GM21717 (cell line): ENCODE results near the gene DCAF11.
"Not testable (repeated sequence)": the region's sequence is repeated elsewhere in the genome, so short reads cannot be mapped to it uniquely, and the experiment has no call there.

Experiments
- ATAC-seq: cut with Tn5 transposase; IDR thresholded peaks from one replicate; pipeline ENCODE4 v1.9.1; 2021; ENCODE audit warnings: mild to moderate bottlenecking, moderate library complexity; ENCODE audit not compliant: unreplicated experiment

The DCAF11 gene

DNA sequence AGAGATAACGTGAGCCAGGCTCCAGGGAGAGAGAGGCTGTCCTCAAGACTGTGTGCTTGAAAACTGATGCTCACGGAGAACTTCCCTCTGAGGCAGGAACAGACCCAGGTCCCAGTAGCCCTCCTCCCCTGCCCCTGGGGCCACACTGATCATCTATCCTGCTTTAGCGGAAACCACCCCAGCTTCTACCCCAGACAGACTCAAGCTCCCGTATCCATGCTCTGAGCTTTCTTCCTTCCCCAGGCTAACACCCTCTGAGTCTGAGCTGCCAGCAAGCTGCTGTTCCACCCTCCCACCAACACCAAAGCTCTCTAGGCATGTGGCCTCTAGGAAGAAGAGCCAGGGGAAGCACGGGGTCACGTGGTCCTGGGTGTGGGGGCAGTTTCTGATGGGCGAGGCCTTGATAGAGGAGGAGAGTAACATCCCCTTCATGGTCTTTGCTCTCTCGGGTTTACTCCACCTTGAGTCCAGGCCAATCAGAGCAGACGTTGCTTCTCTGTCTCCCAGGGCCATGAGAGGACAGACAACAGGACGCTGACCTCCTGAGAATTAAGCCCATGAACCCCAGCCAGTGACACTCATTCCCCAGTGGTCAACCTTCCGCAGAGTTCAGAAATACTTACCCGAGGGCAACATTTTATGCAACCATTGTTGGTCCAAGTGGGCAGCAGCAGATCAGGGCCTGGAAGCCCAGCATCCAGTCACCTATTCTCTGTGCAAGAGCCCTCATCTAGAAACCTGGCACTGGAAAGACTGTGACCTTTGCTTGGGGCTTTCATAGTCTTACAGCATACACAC is 19.1 kb upstream of the DCAF11 start:
- peak; percentile 67 for ATAC-seq

DNA sequence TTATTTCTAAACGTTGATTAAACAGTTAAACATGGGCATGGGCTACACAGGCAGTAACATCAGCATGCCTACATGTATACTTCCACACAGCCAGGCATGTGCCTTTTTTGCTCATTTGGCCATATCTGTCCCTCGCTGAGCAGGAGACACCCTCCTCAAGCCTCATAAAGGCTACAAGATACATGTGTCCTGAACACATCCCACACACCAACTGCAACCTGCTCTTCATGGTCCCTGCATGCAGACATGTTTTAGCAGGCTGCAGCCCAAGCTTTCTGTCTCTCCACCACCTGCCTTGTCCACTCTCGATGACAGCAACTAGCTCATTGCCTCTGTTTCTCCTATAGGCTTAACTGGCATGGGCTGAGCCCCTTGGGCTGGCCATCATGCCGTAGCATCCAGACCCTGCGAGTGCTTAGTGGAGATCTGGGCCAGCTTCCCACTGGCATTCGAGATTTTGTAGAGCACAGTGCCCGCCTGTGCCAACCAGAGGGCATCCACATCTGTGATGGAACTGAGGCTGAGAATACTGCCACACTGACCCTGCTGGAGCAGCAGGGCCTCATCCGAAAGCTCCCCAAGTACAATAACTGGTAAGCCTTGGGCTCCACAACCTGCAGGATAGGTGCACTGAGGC is 17.9 kb upstream of the DCAF11 start:
- ATAC-seq = no peak

DNA sequence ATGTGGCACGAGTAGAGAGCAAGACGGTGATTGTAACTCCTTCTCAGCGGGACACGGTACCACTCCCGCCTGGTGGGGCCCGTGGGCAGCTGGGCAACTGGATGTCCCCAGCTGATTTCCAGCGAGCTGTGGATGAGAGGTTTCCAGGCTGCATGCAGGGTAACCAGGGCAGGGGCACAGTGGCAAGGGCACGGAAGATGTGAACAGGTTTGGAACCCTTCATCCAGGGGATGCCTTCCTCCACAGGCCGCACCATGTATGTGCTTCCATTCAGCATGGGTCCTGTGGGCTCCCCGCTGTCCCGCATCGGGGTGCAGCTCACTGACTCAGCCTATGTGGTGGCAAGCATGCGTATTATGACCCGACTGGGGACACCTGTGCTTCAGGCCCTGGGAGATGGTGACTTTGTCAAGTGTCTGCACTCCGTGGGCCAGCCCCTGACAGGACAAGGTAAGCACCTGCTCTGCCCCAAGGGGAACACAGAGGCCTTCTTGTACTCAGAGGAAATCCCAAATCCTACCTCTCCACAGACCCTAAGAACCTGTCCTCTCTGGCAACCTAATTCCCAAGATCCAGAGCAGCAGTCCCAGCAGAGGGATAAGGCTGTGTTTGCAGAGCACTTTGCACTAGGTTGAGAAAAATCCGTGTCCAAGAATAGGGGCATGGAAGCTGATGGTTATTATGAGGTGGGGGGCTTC is 16.2 kb upstream of the DCAF11 start:
- no peak for ATAC-seq

DNA sequence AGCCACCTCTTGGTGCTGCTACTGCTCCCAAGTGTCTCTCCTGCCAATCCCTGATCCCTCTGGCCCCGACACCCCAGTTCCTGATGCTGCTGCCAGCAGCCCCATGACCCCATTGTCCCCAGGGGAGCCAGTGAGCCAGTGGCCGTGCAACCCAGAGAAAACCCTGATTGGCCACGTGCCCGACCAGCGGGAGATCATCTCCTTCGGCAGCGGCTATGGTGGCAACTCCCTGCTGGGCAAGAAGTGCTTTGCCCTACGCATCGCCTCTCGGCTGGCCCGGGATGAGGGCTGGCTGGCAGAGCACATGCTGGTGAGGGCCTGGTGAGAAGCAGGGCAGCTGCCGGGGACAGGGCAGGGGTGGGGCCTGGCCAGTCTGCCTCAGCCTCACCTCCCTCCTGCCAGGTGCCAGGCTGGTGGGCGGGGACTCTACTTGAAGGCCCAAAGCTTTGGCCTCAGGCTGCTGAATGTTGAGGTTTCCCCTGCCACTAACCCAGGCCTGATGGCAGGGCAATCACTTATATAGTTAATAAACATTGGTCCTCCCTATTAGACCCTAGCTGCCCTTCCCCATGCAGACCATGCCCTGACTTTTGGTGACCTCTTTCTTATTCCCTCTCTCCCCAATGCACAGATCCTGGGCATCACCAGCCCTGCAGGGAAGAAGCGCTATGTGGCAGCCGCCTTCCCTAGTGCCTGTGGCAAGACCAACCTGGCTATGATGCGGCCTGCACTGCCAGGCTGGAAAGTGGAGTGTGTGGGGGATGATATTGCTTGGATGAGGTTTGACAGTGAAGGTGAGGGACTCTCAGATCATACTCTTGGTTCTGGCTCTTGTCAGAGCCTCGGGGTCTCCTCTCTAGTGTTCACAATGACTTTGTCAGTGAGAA is 15.4 kb upstream of the DCAF11 start:
- no peak for ATAC-seq

DNA sequence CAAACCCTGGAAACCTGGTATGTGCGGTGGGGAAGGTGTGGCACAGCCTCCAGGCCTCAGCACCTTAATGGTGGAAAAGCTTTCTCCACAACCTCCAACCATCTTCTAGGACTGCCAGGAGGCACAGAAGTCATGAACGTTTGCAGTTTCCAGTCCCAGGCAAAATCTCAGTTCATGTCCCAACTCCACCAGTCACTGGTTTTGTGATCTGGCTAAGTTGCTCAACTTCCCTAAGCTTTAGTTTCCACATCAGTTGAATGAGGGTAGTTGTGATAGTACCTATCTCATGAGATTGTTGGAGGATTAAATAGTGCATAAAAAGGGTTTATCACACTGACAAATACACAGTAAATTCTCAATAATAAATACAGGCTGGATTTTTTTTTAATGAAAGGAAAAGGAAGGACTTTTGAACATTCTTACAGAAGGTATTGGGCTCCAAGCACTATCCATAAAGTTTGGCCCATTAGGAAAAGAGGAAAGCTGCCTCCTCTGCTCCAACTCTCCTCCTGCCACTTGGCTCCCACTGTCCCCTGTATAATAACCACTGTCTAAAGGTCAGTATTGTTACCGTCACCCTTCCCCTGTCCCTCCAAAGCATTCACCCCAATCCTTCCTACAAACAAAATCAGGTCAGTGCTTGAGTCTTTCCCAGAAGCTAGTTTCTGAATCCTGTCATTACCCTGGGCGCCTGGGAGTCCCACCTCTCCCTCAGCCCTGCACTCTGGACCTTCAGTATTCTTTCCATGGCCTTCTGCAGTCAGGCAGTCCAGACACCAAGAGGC is 14.2 kb upstream of the DCAF11 start:
- ATAC-seq = no peak

DNA sequence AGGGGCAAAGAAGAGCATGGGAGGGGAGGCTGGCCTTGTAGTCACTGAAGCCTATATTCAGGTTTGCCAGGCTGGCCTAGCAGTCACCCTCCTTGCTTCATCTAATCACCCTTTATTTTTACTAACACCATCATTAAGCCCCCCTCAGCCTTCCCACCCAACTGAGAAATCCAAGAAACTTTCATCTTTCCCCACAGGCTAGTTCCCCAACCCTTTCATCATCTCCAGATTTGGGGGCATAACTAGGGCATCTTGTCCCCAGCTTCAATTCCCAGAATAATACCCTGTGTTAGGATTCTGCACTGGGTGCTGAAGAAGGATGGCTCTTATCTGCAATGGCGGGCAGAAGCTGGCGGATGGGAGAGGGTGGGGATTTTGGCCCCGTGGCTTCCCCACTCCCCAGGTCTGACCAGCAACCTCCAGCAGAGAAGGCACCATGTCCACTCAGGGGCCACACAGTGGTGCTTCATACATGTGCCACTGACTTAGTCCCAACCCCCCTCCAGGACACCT is 13.5 kb upstream of the DCAF11 start:
- no peak for ATAC-seq

DNA sequence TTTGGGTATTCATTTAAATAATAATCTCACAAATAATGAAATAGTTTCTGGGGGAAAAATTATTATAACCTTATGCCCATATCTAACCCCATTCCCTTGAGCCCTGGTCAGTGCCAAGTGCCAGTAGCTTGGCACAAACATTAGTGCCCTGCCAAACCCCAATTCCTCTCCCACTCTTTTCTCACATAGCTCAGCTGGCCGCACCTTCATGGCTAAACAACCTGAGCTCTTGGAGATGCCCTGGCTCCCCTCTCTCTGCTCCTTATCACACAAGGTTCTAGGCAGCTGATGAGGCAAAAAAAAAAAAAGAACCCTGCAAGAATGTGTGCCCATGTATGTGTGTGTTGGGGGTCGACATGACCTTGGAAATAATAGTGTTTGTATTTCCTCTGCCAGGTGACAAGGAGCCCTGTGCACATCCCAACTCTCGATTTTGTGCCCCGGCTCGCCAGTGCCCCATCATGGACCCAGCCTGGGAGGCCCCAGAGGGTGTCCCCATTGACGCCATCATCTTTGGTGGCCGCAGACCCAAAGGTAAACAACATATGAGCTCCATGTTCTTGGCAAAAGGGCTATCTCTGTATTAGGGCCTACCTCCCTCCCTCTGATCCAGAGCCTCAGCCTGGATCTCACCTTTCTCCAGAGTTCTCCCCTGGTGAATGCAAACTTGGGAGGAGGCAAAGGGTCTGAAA is 12.1 kb upstream of the DCAF11 start:
- no peak for ATAC-seq

DNA sequence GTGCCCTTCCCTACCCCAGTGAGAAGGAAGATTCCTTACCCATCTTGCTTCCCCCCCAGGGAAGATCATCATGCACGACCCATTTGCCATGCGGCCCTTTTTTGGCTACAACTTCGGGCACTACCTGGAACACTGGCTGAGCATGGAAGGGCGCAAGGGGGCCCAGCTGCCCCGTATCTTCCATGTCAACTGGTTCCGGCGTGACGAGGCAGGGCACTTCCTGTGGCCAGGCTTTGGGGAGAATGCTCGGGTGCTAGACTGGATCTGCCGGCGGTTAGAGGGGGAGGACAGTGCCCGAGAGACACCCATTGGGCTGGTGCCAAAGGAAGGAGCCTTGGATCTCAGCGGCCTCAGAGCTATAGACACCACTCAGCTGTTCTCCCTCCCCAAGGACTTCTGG is 11.1 kb upstream of the DCAF11 start:
- no peak for ATAC-seq

DNA sequence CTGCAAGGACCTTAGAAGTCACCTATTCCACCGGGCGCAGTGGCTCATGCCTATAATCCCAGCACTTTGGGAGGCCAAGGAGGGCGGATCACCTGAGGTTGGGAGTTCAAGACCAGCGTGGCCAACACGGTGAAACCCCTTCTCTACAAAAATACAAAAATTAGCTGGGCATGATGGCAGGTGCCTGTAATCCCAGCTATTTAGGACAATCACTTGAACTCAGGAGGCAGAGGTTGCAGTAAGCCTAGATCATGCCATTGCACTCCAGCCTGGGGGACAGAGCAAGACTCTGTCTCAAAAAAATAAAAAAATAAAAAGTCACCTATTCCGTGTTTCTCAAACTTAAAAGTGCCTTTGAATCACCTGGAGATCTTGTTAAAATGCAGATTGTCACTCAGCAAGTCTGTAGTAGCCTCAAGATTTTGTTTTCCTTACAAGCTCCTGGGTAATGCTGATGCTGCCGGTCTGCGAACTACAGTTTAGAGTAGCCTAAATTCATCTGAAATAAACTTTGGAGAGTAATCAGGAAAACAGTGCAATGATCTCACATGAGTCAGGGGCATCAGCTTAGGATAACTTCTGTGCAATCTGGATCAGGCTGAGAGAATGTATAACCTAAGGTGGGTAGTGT is 8.9 kb upstream of the DCAF11 start:
- not testable (repeated sequence) for ATAC-seq

DNA sequence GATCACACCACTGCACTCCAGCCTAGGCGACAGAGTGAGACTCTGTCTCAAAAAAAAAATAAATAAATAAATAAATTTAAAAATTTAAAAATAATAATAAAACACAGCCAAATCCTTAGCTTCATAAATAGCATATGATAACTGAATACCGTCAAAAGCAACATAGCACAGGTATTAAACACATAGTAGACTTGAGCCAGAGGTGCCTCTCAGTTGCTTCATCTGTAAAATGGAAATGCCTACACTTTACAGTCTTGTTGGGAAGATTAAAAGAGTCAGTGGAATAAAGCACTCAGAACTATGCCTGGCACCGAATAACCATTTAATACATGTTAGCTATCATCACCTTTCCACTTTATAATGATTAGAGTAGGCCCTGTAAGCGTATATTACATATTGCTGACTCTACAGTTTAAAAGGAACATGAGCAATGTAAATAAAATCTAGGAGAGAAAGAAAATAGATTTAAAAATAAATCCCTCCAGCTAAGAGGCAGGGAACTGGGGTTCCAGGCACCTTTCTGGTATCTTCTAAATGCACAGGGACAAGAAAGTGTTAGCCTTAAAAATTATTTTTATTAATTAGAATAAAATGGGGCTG is 7.8 kb upstream of the DCAF11 start:
- no peak for ATAC-seq

DNA sequence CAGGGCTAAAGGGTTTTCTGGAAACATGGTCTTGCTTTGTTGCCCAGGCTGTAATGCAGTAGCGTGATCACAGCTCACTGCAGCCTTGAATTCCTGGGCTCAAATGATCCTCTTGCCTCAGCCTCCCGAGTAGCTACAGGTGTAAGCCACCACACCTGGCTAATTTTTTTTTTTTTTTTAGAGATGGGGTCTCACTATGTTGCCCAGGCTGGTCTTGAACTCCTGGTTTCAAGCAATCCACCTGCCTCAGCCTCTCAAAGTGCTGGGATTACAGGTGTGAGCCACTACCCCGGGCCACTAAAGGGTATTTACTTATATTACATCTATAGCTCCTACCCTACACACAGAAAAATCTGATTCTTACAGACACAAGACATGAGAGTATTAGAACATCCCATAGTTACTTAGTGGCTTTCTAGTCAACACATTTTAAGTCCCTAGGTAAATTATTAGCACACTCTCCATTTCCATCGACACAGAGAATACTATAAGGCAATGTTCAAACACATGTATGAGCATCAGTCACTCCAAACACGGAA is 6.2 kb upstream of the DCAF11 start:
- ATAC-seq = no peak

DNA sequence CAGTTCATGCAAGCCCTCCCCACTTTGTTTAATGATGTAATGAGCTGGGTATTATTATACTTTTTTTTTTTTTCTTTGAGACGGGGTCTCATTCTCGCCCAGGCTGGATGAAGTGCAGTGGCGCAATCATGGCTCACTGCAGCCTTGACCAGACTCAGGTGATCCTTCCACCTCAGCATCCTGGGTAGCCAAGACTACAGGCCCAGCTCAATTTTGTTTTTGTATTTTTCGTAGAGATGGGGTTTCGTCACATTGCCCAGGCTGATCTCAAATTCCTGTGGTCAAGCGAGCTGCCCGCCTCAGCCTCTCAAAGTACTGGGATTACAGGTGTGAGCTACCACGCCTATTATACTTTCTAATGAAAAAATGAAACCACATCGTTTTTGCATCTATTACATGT is 4.5 kb upstream of the DCAF11 start:
- no peak for ATAC-seq

DNA sequence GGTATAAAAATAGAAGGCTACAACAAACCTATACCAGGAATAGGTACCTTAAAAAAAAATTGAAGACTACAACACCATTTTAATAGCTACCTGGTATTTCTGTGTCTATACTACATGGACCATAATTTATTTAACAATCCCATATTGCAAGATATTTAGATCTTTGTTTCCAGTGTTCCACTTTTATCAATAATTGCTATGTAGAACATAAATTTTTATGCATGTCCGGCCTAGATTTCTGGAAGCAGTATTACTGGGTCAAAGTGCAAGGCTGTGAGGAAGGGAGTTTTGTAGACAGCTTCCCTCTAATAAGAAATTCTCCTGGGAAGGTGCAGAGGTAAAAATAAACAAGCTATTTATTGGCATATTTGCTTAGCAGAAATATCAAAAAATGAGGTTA is 4.1 kb upstream of the DCAF11 start:
- ATAC-seq = no peak

DNA sequence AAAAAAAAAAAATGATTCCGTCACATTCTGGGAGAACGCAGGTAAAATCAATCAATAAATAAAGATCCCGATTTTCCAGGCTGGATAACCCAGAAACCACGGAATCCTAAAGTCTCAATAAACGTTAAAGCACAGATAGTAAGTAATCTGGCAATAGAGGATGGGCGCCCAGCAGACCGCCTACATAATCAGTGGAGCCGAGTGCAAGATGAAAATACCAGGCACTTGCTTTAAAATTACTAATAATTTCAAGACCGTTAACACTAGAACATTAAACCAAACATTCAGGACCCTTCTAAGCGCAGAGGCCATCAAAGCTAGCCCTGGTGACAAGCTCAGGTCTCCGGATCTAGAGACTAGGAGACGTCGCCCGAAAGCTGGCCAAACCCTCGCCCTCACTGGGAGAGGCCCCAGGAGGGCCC is 1.2 kb upstream of the DCAF11 start:
- ATAC-seq = no peak

DNA sequence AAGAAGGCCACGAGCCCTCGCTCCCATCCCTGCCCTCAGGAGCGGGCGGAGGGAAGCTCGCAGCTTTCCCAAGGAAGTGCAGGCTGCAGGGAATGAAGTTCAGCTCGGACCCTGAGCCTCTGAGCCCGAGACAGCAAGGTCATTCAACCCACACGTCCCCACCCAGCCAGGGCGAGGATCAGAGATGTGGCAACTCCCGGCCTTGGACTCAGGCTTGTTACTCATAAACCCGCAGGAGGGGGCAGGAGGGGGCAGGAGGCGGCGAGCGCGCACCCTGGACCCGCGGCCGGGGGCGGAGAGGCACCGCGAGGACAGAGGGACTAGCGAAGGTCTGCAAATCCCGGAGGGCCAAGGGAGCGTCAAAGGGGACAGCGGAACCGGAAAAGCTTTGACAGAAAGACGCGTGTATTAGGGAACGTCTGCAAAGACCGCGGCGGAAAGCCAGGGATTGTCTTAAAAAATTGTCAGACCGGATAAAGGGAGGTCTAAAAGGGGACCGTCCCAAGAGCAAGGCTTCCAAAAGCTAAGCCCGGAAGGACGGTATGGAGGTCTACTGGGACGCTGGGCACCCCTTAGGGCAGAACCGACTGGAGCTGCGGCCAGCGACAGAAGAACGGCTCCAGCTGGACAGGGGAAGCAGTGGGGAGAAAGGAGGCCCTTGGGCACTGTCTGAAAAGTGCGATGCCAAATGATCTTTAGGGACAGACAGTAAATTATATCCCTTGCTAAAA is 611 bp upstream of the DCAF11 start:
- ATAC-seq = peak; percentile 31

DNA sequence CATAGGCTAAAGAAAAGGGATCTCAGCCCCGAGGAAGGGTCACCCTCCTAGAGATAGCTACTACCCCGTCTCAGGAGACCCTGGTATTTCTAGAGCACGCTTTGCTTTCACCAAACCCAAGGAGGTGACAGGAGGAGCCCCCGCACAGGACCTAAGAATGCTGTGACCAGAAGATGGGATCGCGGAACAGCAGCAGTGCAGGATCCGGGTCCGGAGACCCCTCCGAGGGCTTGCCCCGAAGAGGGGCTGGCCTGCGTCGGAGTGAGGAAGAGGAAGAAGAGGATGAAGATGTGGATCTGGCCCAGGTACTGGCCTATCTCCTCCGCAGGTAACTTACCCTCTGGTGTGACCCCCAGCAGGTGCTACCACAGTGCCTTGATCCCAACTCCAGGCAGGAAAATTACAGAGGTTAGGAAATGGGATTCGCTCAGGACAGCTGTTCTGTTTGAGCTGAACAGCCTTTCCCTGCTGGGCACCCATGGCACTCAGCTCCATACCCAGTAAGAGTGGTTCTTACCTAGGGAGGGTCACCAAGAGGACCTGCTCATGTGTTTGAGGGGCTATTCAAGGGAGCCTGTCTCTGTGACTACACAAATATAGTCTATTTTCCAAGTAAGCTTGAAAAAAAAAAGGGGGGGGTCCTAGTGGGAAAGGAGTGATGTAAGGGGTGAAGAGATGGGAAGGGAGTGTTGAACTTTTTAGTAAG is 998 bp downstream of the DCAF11 start:
- ATAC-seq = no peak
